ENCODE measurements around the gene SPEM1.

Gene SPEM1

GRCh38 chr17:7436556-7437368 lies 16.6 kb downstream of the SPEM1 start:
- in situ Hi-C loops (cut with HindIII; ENCODE audit: low pct_ligation_motif_present, low pct_unique_long_range_greater_than_20kb, low sequenced_read_pairs) = no loop called here
- DNase-seq = no peak

- DNase-seq = no peak
- in situ Hi-C loops (cut with HindIII; ENCODE audit: low pct_ligation_motif_present, low pct_unique_long_range_greater_than_20kb, low sequenced_read_pairs) = no loop called here
These were observed 17.3 kb downstream of the SPEM1 start for GRCh38 chr17:7437369-7437863.

GRCh38 chr17:7437950-7438614 lies 18.0 kb downstream of the SPEM1 start:
- in situ Hi-C loops (cut with HindIII; ENCODE audit: low pct_ligation_motif_present, low pct_unique_long_range_greater_than_20kb, low sequenced_read_pairs) = no loop called here

GRCh38 chr17:7438656-7439460 lies 18.7 kb downstream of the SPEM1 start:
- in situ Hi-C loops (cut with HindIII; ENCODE audit: low pct_ligation_motif_present, low pct_unique_long_range_greater_than_20kb, low sequenced_read_pairs) = no loop called here
- no peak for DNase-seq

More at GRCh38 chr17:7437950-7438614, 18.0 kb downstream of the SPEM1 start:
- no peak for DNase-seq

- peak; percentile 12 for DNase-seq
- in situ Hi-C loops (cut with HindIII; ENCODE audit: low pct_ligation_motif_present, low pct_unique_long_range_greater_than_20kb, low sequenced_read_pairs) = no loop called here
These were observed 19.5 kb downstream of the SPEM1 start, which contains the start of gene FGF11 for GRCh38 chr17:7439462-7440112. Gene FGF11, plus strand, starts transcription at chr17:7439512. Its CDS starts 109 bp downstream, at chr17:7439621.

- DNase-seq = peak; percentile 71
These were observed 20.1 kb downstream of the SPEM1 start for GRCh38 chr17:7440113-7440833.

GRCh38 chr17:7440834-7441195 lies 20.7 kb downstream of the SPEM1 start:
- in situ Hi-C loops (cut with HindIII; ENCODE audit: low pct_ligation_motif_present, low pct_unique_long_range_greater_than_20kb, low sequenced_read_pairs) = no loop called here
- peak; percentile 60 for DNase-seq

More at GRCh38 chr17:7440113-7440833, 20.1 kb downstream of the SPEM1 start:
- in situ Hi-C loops (cut with HindIII; ENCODE audit: low pct_ligation_motif_present, low pct_unique_long_range_greater_than_20kb, low sequenced_read_pairs) = no loop called here

GRCh38 chr17:7441266-7441665 lies 21.1 kb downstream of the SPEM1 start:
- in situ Hi-C loops (cut with HindIII; ENCODE audit: low pct_ligation_motif_present, low pct_unique_long_range_greater_than_20kb, low sequenced_read_pairs) = no loop called here
- no peak for DNase-seq

GRCh38 chr17:7442142-7442541 lies 22.0 kb downstream of the SPEM1 start:
- DNase-seq = no peak
- in situ Hi-C loops (cut with HindIII; ENCODE audit: low pct_ligation_motif_present, low pct_unique_long_range_greater_than_20kb, low sequenced_read_pairs) = no loop called here

GRCh38 chr17:7443499-7444485 lies 23.7 kb downstream of the SPEM1 start:
- peak; percentile 21 for DNase-seq
- in situ Hi-C loops (cut with HindIII; ENCODE audit: low pct_ligation_motif_present, low pct_unique_long_range_greater_than_20kb, low sequenced_read_pairs) = no loop called here

GRCh38 chr17:7444682-7445618 lies 24.8 kb downstream of the SPEM1 start, which contains the start of gene CHRNB1:
Gene CHRNB1, plus strand, starts transcription at chr17:7445061. Its CDS starts 67 bp downstream, at chr17:7445128.
- in situ Hi-C loops (cut with HindIII; ENCODE audit: low pct_ligation_motif_present, low pct_unique_long_range_greater_than_20kb, low sequenced_read_pairs) = no loop called here
- DNase-seq = peak; percentile 92

- DNase-seq = peak; percentile 93
- in situ Hi-C loops (cut with HindIII; ENCODE audit: low pct_ligation_motif_present, low pct_unique_long_range_greater_than_20kb, low sequenced_read_pairs) = no loop called here
These were observed 25.5 kb downstream of the SPEM1 start for GRCh38 chr17:7445619-7445968.

- in situ Hi-C loops (cut with HindIII; ENCODE audit: low pct_ligation_motif_present, low pct_unique_long_range_greater_than_20kb, low sequenced_read_pairs) = no loop called here
- no peak for DNase-seq
These were observed 28.3 kb downstream of the SPEM1 start for GRCh38 chr17:7448461-7448860.

GRCh38 chr17:7459961-7460545 lies 39.9 kb downstream of the SPEM1 start:
- in situ Hi-C loops (cut with HindIII; ENCODE audit: low pct_ligation_motif_present, low pct_unique_long_range_greater_than_20kb, low sequenced_read_pairs) = no loop called here
- no peak for DNase-seq

GRCh38 chr17:7460850-7461660 lies 40.9 kb downstream of the SPEM1 start:
- in situ Hi-C loops (cut with HindIII; ENCODE audit: low pct_ligation_motif_present, low pct_unique_long_range_greater_than_20kb, low sequenced_read_pairs) = no loop called here
- no peak for DNase-seq

Measured in ACHN (cell line).